ENCODE data around the gene SSBP4.

Gene SSBP4

DNA sequence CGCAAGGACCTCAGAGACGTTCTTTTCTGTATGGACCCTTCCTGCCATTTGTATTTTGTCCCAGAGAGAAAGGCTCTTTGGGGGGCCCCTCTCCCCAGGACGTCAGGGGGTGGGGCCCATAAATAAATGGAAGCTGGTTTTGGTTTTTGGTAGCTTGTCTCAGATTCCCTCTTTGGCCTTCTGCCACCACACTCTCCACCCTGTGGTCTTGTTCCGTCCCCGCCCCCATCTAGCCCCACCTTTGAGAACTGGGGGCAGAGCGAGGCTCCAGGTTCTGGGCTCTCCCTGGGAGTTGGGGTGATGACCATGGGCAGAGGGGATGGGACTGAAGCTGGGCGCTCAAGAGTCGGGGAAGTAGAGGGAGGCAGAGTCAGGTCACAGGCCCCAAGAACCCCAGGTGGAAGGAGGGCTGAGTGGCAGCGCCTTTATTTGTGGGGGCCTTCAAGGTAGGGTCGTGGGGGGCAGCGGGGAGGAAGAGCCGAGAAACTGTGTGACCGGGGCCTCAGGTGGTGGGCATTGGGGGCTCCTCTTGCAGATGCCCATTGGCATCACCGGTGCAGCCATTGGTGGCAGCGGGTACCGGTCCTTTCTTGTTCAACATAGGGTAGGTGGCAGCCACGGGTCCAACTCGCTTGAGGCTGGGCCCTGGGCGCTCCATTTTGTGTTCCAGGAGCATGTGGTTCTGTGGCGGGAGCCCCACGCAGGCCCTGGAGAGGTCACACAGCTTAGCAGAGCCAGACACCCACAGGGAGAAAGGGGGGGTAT, 15.4 kb downstream of the SSBP4 start:
- FAIRE-seq: no peak

DNA sequence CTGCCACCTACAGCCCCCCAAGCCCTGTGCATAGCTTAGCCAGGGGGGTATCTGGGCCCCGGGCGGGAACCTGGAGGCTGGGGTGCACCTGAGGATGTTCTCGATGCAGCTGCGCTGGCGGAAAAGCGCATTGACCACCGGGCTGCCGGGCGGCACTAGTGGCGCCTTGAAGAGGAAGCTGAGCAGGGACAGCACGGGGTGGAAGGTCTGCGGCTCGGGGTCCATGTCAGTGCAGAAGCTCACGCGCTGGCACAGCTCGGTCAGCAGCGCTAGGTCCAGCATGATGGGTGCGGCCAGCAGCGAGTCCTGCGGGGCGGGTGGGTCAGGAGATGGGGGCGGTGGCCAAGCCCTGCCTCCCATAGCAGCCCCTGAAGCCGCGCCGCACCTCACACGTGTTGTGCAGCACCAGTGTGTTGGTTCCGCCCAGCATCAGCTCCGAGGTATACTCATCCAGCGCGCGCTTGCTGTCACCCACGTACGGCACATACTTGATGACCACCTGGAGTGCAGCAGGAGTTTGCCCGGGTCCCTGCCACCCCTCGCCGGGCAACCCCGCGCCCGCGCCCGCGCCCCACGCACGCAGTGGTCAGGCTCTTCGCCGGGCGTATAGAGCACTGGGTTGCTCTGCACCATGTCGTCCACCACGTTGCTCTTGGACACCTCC, 16.1 kb downstream of the SSBP4 start:
- no peak for FAIRE-seq

DNA sequence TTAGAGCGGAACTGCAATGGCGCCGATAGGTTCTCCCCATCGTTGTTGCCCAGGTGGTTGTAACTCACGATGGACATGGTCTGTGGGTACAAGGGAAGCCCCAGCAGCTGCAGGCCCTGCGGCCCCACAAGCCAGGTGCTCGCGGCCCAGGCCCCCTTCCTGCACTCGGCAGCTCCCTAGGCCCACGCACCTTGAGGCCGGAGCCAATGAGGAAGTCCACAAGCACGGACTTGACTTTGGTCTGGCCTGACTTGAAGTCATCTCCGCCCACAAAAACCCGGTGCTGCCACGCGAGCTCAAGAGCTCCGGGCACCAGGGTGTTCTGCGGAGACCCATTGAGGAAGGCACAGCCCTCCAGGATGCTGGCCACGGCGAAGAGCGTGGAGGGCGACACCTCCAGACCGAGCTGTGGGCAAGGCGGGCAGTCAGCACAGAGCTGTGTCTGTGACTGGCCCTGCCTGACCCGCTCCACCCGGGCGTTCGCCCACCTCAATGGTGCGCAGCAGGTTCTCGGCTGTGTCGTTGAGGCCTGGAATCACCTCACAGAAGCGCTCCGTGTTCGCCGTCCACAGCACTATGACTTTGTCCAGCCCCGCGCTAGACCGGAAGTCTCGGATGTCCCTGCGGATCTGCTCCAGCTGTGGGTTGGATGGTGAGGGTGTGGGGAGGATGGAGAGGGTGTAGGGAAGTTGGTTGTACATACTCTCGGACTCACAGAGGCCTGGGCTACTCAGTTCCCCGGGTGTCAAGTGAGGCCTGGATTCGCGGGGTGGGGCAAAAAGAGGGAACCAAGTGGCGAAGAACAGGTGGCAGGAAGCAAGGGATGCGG, 16.9 kb downstream of the SSBP4 start:
- no peak for FAIRE-seq

DNA sequence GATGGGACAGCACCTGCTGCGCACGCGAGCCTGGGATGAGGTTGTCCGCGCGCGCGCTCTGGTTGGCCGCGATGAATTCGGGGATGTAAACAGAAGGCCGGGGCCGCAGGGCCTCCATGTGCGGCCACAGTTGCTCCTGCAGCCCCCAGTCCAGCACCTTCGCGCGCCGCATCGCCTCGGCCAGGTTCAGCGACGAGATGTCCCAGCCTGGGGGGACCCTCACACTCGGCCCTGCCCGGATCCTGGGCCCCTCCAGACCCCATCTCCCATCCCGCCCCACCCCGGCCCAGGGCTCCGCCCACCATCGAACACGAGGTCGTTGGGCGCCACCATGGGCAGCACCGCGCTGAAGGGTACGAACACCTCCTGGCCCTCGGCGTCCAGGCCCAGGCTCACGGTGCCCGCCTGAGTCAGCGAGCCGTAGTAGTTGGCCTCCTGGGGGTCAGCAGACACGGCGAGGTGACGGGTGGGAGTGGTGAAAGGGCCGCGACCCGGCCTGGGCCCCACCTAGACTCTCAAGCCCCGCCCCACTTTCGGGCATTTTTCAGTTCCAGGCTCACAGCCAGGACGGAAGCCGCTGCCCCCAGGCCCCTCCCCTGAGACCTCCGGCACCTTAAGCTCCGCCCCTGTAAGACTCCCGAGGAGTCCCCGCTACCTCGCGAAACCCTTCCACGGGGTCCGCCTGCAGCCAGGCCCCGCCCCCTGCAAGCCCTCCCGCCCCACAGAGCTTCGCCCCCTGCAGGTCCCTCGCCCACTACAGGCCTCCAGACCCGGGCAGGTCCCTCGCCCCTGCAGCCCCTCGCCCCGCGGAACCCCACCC, 17.7 kb downstream of the SSBP4 start:
- FAIRE-seq: no peak

DNA sequence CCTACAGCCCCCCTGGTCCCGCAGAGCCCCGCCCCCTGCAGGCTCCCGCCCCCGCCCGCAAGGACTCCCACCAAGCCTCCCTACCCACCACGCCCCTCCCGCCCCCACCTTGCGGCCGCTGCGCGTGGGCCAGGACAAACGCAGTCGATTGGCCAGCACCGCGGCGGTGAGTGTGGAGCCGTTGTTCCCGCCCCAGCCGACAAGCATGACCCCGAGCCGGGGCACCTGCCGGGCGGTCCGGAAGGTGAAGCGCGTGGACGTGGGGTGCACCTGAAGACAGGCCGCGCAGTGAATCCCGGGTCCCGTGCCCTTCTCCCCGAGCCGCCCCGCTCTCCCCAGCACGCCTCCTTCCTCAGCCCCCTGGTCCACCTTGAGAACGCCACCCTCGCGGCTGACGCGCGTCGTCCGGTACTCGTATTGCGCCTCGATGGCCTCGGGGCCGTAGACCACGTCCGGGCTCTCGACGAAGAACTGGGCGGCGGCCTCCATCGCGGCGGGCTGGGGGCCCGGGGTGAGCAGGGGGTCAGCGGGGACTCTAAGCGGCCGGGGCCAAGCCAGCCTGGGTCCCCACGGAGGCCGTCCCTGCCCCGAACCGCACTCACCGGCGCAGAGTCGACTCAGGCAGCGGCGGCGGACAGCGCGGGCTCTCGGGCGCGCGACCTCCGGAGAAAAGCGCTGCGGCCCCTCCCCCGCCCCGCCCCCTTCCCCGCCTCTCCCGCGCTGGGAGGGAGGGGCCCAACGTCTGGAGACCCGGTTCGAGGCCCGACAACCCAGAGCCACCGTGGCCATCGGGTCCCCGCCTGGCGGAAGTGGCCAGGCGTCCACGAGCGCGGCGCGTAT, 18.5 kb downstream of the SSBP4 start, which contains the start of gene ISYNA1:
Gene ISYNA1 (minus strand): TSS at position 643 of the 840 bp plus-strand sequence. CDS start 154 bp downstream, at position 489.
- FAIRE-seq: no peak

DNA sequence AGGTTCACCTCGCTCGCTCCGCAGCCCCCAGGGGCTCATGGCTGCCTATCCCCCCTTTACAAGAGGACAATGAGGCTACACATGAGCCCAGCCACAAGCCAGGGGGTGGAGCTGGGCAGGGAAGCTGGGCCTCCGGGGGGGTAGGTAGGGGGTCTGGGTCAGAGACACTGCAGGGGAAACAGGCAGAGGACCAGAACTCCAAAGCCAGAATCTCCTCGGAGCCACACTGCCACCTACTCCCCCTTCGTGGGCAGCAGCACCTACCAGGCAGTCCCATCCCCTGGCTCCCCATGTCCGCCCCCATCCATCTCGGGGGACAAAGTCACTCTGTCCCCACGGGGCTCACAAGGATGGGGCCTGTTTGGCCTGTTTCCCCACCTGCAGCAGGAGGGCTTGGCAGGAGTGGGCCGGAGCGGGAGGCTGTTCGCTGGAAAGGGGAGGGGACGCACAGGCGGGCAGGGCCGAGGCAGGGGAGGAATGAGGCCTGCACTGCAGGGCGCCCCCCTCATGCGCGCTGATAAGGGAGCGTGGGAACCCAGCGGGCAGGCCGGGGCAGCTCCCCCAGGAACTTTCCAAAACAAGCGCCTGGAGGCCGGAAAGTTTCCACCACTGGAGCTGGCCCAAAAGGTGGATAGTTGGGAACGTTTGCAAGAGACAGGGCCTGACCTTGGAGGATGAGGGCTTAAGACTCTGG, 19.3 kb downstream of the SSBP4 start:
- no peak for FAIRE-seq

DNA sequence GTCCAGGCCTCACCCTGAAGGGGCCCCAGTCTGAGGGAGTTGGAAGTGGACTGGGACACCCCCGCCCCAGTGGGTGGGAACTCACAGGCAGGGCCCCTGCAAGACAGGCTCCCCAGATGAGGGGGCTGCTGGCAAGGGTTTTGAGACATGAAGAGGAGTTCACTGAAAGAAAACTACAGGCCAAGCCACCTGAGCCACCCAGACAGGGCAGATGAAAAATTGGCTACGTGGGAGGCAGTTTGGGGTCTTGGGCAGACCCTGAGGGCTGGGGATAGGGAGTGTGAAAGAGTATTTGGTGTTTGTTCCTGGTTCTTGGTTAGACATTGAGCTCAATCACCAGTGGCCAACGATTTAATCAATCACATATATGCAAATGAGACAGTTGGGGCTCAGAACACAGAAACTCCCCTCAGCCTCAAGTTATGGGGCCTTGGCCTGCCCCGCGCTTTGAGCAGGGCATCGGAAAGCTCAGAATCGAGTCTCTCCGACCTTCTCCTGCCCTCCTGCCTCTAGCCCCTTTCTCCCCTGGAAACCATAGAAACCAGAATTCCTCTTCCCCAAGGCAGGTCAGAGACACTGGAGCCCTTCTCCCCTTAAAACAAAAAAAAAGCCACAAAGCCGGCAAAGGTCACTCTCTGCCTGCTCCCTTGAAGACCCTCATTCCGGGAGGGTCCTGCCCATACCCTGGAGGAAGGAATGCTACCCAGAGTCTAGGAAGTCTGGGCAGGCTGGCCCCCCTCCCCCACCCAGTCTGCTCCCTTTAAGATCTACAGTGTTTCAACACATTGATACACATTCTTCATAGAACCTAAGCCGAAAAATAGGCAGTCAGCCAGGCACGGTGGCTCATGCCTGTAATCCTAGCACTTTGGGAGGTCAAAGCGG, 20.1 kb downstream of the SSBP4 start:
- no peak for FAIRE-seq

DNA sequence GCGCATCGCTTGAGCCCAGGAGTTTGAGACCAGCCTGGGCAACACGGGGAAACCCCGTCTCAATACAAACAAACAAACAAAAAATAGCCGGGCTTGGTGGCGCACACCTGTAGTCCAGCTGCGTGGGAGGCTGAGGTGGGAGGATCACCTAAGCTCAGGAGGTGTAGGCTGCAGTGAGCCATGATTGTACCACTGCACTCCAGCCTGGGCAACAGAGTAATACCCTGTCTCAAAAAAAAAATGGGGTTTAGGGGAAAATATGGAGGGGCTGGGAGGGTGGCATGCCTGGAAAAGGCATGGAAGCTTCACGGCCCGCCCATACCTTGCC, 20.7 kb downstream of the SSBP4 start:
- FAIRE-seq: no peak

DNA sequence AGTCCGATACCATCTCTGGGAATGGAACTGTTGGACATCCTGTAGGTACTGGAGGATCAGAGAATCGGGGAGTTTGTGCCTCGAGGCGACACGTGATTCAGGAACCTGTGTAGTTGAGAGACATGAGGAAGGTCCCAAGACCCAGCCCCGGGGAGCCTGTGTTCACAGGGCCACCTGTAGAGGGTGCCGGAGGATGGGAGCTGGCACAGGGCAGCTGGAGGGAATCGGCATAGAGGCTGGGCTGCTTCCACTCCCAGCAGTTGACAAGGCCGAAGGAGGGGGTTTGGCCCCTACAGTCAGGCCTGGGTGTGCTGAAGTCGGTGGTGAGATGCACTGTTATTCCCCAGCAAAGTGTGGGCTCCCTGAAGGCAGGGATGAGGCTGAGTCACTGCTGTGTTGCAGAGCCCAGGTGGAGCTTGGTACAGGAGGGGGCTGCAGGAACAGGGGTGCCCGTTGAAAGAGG, 21.2 kb downstream of the SSBP4 start:
- no peak for FAIRE-seq

DNA sequence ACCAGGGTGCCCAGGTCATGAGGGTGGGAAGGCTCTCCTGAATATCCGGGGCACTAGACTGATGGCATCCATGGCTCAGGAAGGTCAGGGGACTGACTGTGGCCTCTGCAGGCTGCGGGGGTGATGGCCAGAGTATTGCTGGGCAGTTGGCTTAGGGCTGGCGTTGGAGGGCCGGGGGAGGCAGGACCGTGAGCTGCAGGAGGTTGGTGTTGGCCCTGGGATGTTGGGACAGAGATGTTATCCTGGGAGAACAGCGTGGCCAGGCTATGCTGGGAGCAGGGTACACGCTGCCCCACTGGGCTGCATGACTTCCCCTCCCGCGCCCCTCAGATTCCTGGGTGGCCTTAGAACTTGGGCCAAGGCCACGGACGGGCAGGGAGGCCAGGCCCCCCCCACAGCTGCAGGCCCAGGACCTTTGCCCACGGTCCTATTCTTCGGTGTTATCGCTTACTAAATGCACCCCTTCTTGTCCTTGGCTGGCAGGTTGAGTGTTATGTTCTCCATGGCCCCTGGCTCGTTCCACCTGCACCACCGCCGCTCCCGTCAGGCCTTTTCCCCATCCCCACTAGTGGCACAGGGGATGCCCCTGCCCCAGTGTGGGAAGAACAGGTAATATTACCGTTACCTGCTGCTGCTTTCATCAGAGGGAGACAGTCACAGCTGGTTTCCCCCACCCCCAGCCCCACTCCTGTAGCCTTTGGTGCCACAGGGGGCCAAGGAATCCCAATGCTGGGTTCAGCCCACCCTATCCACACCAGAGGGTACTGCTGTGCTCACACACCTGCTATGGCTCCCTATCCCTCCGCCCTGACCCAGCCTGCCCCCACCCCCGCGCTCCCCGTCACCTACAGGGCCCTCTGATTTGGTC, 22.0 kb downstream of the SSBP4 start:
- no peak for FAIRE-seq

DNA sequence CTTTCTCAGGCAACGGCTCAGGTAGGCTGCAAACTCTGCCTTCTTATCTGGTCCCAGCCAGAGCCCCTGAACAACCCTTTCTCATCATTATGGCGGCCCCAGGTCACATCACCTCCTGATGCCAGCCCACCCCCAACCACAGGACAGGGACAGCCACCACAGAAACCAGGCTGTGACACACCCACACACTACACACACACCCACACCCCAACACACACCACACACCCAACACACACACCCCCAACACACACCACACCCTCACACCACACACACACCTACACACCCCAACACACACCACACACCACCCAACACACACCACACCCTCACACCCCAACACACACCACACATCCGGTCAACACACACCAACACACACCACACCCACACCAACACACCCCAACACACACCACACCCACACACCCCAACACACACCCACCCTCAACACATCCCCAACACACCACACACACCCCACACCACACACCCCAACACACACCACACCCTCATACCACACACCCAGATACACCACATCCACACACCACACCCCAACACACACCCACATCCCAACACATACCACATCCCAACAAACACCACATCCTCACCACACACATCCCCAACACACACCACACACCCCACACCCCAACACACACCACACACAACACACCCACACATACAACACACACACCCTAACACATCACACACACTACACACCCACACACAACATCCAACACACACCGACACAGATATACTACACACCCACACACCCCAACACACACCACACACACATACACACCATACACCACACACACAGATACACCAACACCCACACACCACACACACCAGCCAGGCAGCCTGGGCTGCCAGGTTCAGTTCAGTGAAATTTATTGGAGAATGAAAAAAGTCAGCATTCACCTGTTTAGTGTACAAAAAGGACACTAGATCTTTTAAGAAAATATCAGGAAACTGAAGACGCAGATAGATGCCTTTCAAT, 22.9 kb downstream of the SSBP4 start:
- no peak for FAIRE-seq

DNA sequence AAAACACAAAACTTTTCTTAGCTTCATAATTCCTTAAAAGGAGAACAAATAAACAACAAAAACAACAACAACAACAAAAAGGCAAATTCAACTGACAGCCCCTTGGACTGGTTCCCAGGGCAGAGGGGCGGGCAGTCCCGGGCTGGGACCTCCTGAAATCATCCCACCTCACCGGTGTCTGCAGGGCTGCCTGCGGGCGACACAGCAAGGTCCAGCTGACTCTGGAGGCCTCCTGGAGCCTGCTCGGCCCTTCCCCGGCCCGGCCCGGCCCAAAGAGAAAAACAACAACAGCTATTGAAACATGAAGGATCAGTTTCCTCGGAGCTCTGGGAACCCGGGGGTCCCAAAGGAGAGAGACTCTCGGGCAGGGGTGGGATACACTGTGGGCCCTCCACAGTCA, 23.7 kb downstream of the SSBP4 start:
- FAIRE-seq: no peak

DNA sequence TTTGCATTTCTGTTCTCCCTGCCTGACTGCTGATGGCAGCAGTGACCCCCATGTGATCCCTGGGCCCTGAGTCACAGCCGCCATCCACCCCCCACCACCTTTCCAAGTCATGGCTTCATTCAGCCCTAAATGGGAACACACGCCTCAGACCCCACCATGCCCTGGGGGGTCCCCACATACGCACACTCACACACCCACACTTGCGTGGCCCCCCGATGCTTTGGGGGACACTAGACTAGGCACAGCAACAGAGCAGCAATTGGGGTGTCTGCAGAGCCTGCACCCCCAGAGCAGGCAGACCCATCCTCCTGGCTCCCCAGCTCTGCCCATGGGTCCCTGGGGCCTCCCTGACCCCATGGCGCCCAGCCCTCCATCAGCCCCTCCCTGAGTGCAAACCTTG, 24.2 kb downstream of the SSBP4 start:
- no peak for FAIRE-seq

DNA sequence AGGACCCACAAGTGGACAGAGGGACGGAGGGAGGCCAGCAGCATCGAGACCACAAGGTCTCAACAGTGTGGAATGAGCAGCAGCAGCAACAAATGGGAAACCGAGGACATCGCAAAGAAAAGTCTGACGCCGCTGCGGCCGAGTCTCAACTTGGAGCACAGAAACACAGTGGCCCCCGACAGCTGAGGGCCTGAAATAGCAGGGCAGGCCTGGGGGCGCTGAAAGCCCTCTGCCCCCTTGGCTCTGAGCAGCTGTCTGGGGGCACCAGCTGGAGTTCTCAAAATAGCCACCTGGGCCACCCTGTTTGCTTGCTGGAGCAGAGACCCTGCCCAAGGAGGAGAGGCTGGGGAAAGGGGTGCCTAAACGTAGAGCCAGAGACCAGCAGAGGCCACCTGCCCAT, 24.6 kb downstream of the SSBP4 start:
- FAIRE-seq: no peak

DNA sequence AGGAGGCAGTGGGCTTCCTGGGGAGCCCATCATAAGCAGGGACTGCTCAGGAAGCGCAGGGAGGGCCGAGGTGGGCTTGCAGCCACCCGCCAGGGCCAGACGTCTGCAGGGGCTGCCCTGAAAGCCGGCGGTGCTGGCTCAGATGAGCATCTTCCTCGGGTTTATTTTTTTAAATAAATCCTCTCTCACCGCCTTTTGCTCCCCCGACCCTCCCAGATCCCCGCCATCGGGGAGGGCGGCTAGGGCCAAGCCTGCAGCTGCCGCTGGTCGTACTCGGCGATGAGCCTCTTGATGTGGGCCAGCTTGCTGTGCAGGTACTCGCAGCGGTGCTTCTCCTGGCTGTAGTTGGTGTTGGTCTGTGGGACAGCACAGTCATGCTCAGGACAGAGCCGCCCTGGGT, 25.3 kb downstream of the SSBP4 start:
- no peak for FAIRE-seq

DNA sequence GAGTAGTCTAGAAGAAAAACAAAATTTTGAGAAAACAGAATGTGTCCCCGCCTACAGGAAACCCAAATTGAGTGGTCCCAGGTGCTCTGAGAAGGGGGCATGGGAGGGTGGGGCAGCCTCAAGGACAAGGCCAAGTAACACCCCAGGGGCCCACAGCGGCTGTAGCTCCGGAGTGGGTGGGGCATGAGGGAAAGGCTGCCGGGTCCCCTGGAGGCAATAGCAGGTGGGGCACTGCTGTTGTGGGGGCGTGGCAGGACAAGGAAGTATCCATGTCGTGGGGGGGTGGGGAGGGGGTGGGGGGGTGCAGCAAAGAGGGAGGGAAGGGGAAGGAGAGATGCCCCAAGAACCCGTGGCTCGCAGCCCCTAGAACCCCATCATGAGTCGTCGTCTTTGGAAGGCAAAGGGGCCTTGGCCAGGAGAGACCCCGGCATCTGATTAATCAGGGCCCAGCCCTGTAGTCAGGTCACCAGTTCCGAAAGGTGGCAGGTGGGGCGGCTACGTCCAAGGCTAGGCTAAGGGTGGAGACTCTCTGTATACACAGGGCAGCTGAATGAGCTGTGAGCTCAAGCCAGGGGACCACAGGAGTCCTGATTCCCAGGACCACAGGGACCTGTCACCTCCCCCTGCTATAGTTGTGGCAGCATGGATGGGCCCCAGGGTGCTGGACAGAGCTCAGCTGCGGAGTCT, 26.2 kb downstream of the SSBP4 start:
- no peak for FAIRE-seq

Data from endometrium (tissue), 2 donors.